SU-DHL-6 (cell line): ENCODE measurements around the gene MMP15.

Source experiments
- CTCF ChIP-seq: fragments of 200-600 bp; sonication (generic); IDR thresholded peaks from one replicate; pipeline ENCODE4 v1.5.1; 2017; ENCODE audit warnings: antibody characterized with exemption, mild to moderate bottlenecking, low read length, moderate library complexity; ENCODE audit not compliant: insufficient read depth, poor library complexity, severe bottlenecking
- EZH2phosphoT487 ChIP-seq: fragments of 200-600 bp; sonication (generic), shearing (Covaris generic); conservative IDR thresholded peaks from 2 replicates; pipeline ENCODE4 v1.6.1; 2018; ENCODE audit warnings: mild to moderate bottlenecking, antibody characterized with exemption, low read length, moderate library complexity, mixed read lengths

GRCh38 chr16:57998486-57998885 lies 27.1 kb upstream of the MMP15 start:
- TF ChIP-seq CTCF, result no peak
- TF ChIP-seq EZH2phosphoT487, result no peak
